ENCODE measurements around the gene RPL10A. TPM values are rescaled to one million over a fixed set of nuclear protein-coding genes. Genes with fewer than 3 reads are reported as not detected.

The RPL10A gene
- total RNA-seq, 2 donors from 2014 or later: 585 to 636 TPM

DNA sequence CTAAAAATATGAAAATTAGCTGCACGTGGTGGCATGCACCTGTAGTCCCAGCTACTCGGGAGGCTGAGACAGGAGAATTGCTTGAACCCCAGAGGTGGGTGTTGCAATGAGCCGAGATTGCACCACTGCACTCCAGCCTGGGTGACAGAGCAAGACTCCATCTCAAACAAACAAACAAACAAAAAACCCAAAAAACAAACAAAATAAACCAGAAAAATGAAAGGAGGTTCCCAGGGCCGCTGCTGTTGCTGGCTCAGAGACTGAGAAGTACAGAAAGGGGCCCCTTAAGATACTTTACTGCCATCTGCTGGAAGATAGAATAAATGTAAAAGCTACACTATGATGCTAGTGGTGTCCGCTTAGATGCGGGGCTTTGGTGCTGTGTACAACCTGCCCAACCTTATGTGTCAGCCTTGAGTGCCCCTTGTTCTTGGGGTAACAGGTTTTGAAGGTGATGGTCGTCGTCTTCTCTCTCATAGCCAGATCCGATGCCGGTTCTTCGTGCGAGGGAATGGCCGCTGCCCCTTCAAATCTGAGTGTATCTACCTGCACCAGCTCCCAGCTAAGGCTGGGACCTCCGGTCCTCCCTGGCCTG lies 18.8 kb upstream of the RPL10A start:
- no peaks in the 10 kb centered on the region for H3K36me3 ChIP-seq
- DNase-seq (ENCODE audit: low spot score) (no peak), ATAC-seq (ENCODE audit: insufficient number of reproducible peaks, low FRiP score, low read depth) (peak; percentile 64)
- TF ChIP-seq, protein P1, sequence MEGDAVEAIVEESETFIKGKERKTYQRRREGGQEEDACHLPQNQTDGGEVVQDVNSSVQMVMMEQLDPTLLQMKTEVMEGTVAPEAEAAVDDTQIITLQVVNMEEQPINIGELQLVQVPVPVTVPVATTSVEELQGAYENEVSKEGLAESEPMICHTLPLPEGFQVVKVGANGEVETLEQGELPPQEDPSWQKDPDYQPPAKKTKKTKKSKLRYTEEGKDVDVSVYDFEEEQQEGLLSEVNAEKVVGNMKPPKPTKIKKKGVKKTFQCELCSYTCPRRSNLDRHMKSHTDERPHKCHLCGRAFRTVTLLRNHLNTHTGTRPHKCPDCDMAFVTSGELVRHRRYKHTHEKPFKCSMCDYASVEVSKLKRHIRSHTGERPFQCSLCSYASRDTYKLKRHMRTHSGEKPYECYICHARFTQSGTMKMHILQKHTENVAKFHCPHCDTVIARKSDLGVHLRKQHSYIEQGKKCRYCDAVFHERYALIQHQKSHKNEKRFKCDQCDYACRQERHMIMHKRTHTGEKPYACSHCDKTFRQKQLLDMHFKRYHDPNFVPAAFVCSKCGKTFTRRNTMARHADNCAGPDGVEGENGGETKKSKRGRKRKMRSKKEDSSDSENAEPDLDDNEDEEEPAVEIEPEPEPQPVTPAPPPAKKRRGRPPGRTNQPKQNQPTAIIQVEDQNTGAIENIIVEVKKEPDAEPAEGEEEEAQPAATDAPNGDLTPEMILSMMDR (IDR thresholded peaks at IDR 0.05): peak; percentile 69
- no peak overlapping the region for H3K4me3 ChIP-seq
- H3K27me3 ChIP-seq (replicated peaks; ENCODE audit: insufficient read depth): no peaks in the 10 kb centered on the region
- H3K9me3 ChIP-seq: no peaks in the 10 kb centered on the region
- H3K4me1 ChIP-seq (ENCODE audit: control insufficient read depth in 1 of 2, low read depth in 2 of 2): peaks cover 16 to 23% of the 10 kb centered on the region in 2 donors
- no peak overlapping the region for H3K27ac ChIP-seq

DNA sequence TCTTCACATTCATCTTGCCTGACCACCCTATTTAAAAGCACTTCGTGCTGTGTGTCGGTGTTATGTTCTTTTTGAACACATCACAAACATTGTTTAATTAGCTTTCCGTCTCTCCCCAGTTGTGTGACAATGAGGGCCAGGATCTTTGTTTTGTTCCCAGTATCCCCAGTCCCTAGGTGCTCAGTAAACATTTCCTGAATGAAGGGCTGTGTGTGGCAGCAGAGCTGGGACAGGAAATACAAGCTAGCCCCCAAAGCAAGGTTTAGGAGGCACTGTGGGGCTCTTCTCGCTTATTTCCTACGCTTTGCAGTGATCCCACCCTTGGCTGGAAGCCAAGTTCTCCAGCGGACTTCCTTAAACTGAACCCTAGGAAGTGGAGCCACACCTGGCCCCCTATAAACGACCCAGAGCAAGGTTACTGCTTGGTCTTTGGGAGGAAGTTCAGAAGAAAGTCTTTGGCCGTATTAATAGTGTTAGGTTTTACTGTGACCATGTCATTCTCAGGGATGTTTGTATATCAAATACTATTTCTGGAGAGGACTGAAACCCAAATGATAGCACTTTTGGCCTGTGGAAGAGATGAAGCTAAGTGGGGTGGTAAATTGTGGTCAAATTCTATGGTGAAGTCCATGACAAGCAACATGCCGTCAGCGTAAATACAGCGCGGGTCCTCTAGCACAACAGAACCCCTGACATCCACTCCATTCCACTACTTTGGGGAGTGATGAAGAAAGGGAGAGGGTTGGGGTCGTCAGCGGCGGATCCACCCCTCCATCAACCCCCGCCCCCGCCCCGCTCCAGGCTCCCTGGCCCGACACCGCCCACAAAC lies 16.6 kb upstream of the RPL10A start:
- Histone ChIP-seq H3K9me3 (no peaks in the 10 kb centered on the region), H3K4me3 (peak overlapping the region; percentile 74), H3K4me1 (ENCODE audit: control insufficient read depth in 1 of 2, low read depth in 2 of 2) (peaks cover 17 to 30% of the 10 kb centered on the region in 2 donors), H3K27ac (peak overlapping the region in 1 of 2 donors; percentile 64), H3K27me3 (replicated peaks; ENCODE audit: insufficient read depth) (no peaks in the 10 kb centered on the region), H3K36me3 (no peaks in the 10 kb centered on the region)
- DNase-seq (ENCODE audit: low spot score) (no peak), ATAC-seq (ENCODE audit: insufficient number of reproducible peaks, low FRiP score, low read depth) (peak; percentile 2)
- TF ChIP-seq, protein P1 (IDR thresholded peaks at IDR 0.05): no peak

DNA sequence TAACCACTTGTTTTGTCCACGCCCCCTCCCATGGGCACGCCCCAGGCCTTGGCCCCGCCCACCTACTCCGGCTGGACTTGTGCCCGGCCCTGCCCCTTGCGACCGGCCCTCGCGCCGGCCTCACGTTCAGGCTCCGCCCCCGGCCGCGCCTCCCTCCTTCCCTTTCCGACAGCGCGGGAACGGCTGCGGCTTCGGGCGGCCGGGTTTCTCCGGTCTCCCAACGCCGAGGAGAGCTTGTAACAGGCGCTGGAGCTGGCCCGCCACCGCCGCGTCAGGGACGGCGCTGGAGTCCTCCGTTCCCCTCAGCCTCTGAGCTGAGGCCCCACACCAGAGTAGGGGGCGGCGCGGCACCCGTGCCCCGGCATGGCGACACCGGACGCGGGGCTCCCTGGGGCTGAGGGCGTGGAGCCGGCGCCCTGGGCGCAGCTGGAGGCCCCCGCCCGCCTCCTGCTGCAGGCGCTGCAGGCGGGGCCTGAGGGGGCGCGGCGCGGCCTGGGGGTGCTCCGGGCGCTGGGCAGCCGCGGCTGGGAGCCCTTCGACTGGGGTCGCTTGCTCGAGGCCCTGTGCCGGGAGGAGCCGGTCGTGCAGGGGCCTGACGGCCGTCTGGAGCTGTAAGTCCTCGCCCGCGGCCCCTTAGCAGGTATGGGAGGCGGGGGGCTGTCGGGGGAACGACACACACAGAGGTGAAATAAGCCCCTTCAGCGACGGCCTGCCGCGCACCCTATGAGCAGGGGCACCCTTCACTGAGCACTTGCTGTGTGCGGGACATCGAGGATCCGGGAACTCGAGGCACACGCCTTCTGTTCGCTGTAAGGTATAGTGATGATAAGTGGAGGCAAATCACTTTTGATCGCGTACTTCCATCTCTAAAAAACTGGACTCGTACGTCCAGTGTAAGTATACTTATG lies 15.8 kb upstream of the RPL10A start, which contains the start of gene FANCE:
Gene FANCE, plus strand, starts transcription at position 156 of the 908 bp plus-strand sequence. Its CDS starts 208 bp downstream, at position 364.
- H3K9me3 ChIP-seq: no peaks in the 10 kb centered on the region
- ATAC-seq (ENCODE audit: insufficient number of reproducible peaks, low FRiP score, low read depth) (peak; percentile 74), DNase-seq (ENCODE audit: low spot score) (peak; percentile 73)
- no peaks in the 10 kb centered on the region for H3K27me3 ChIP-seq (replicated peaks; ENCODE audit: insufficient read depth)
- peak within 1 kb of the TSS in 1 of 2 donors; percentile 64 for H3K27ac ChIP-seq
- peak within 1 kb of the TSS; percentile 74 for H3K4me3 ChIP-seq
- H3K4me1 ChIP-seq (ENCODE audit: control insufficient read depth in 1 of 2, low read depth in 2 of 2): peaks cover 17 to 30% of the 10 kb centered on the region in 2 donors
- no peaks in the 10 kb centered on the region for H3K36me3 ChIP-seq
- TF ChIP-seq, protein P1 (IDR thresholded peaks at IDR 0.05): no peak

DNA sequence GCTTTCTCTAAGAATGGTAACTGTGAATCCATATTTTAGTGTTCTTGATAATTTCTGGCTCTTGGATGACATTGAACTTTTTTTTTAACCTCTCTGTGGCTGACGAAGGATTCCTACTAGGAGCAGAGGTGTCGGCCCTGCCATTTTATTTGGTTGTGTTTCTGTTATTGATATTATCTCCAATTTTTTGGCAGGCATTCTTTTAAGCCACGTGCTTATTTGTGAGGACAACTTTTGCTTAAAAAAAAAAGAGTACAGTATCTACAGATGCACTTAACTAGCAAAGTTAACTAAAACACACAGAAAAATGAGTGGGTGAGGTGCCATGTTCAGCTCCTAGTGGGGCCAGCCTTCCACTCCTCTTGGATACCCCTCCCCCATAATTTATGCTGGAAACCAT lies 15.0 kb upstream of the RPL10A start:
- peak overlapping the region; percentile 74 for H3K4me3 ChIP-seq
- peak overlapping the region in 1 of 2 donors; percentile 9 for H3K27ac ChIP-seq
- no peak for ATAC-seq (ENCODE audit: insufficient number of reproducible peaks, low FRiP score, low read depth)
- H3K9me3 ChIP-seq: no peaks in the 10 kb centered on the region
- peaks cover 2% of the 10 kb centered on the region for H3K36me3 ChIP-seq
- no peaks in the 10 kb centered on the region for H3K27me3 ChIP-seq (replicated peaks; ENCODE audit: insufficient read depth)
- TF ChIP-seq, protein P1 (IDR thresholded peaks at IDR 0.05): no peak
- H3K4me1 ChIP-seq (ENCODE audit: control insufficient read depth in 1 of 2, low read depth in 2 of 2): peaks cover 17 to 30% of the 10 kb centered on the region in 2 donors
- no peak for DNase-seq (ENCODE audit: low spot score)

Data from thoracic aorta (tissue), 2 donors.